Measurements from ENCODE around the gene DBNL. TPM values are rescaled to one million over a fixed set of nuclear protein-coding genes. Genes with fewer than 3 reads are reported as not detected.

DBNL gene
- total RNA-seq, 1 donor from 2014 or later, result 140 TPM

- intact Hi-C loops (cut with micrococcal nuclease), result no loop called here
- no peak overlapping the region for H3K4me3 Mint-ChIP-seq
- no peaks in the 10 kb centered on the region for H3K27me3 Mint-ChIP-seq (ENCODE audit: insufficient read depth)
- H3K36me3 Mint-ChIP-seq (ENCODE audit: low read depth), result peaks cover 2% of the 10 kb centered on the region
- H3K4me1 Mint-ChIP-seq (ENCODE audit: low read depth), result no peaks in the 10 kb centered on the region
- no peak overlapping the region for H3K27ac Mint-ChIP-seq
- DNase-seq (ENCODE audit: low spot score), result no peak
- no peaks in the 10 kb centered on the region for H3K9me3 Mint-ChIP-seq
These were observed 22.8 kb downstream of the DBNL start for GRCh38 chr7:44067064-44067951.

DNA sequence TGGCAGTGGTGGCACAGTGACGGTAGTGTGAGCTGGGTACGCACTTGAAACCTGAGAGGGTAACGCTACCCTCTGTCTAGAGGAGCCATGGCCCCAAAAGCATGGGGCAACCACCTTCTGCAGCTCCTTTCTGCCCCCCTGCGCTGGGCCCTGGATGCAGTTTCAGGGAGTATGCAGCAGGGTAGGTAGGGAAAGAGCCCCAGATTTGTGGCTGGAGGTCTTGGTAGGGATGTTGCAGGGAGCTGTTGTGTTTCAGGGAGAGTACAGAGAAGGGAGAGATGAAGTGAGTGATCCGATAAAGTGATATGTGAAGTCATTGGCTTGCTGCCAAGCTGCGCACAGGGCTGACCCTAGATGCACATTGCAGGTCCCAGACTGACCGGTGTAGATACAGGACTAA is 23.6 kb downstream of the DBNL start:
- Mint-ChIP-seq H3K36me3 (ENCODE audit: low read depth) (peaks cover 3% of the 10 kb centered on the region), H3K9me3 (no peaks in the 10 kb centered on the region), H3K4me1 (ENCODE audit: low read depth) (no peaks in the 10 kb centered on the region), H3K27me3 (ENCODE audit: insufficient read depth) (no peaks in the 10 kb centered on the region), H3K4me3 (no peak overlapping the region), H3K27ac (no peak overlapping the region)
- no peak for DNase-seq (ENCODE audit: low spot score)
- intact Hi-C loops (cut with micrococcal nuclease), result no loop called here

DNA sequence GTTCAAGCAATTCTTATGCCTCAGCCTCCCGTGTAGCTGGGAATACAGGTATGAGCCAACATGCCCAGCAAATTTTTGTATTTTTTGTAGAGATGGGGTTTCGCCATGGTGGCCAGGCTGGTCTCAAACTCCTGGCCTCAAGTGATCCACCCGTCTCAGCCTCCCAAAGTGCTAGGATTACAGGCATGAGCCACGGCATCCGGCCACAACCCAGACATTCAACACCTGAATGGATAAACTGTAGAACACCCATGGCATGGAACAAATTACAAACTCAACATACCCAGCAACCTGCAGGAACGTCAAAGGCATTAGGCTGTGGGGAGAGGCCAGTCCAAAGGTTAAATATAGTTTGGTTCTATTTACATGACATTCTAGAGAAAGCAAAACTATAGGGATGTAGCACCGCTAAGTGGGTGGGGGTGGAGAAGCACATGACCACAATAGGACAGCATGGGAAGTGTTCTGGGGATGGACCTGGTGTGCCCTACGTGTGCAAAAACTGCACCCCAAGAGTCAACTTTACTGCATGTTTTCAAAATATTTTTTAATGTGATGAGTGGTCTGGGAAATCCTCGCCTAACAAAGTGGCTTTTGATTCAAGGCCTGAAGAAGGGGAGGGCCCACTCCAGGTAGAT is 27.3 kb downstream of the DBNL start:
- H3K36me3 Mint-ChIP-seq (ENCODE audit: low read depth), result peaks cover 5% of the 10 kb centered on the region
- no peaks in the 10 kb centered on the region for H3K4me1 Mint-ChIP-seq (ENCODE audit: low read depth)
- intact Hi-C loops (cut with micrococcal nuclease), result loop anchor here (1.0 kb wide), 1 partner anchor 124 kb away; no protein-coding TSS in a partner anchor
- H3K9me3 Mint-ChIP-seq, result no peaks in the 10 kb centered on the region
- no peak overlapping the region for H3K27ac Mint-ChIP-seq
- no peak for DNase-seq (ENCODE audit: low spot score)
- H3K4me3 Mint-ChIP-seq, result no peak overlapping the region
- H3K27me3 Mint-ChIP-seq (ENCODE audit: insufficient read depth), result no peaks in the 10 kb centered on the region

DNA sequence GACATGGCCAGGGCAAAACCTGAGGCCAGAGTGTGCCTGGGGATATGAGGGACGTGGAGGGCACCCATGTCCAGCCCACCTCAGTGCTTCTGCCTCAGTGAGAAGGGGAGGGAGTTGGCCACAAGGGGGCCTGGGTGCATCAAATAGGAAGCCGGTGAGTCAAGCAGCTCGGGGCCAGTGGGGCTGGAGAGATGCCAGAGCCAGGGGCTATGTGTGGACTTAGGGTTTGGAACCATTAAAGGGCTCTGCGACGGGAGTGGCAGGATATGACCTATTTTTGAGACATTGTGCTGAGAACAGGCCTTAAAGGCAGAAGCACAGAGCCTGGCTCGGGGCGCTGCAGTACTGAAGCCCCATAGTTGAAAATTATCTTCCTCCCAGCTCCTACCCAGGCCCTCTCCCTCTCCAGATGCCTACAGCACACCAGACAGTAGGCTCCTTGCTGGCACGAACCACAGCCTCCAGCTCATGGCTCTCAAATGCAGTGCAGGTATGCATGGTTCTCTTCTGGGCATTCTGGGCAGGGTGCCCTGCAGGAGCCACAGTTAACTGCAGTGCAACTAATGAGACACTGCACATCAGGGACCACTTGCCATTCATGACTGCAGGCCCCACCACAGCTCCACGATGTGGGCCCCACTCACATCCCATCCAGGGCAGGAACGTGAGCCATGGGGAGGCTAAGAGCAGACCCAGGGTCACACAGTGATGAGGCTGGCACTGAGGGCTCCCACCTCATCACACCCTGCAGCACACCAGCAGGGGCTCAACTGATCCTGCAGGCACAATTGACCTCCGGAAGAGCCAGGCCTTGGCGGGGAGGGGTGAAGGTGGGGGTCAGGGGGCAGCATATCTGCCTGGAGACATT is 28.1 kb downstream of the DBNL start:
- DNase-seq (ENCODE audit: low spot score), result no peak
- intact Hi-C loops (cut with micrococcal nuclease), result loop anchor here (1.0 kb wide), 1 partner anchor 124 kb away; no protein-coding TSS in a partner anchor
- peaks cover 9% of the 10 kb centered on the region for H3K36me3 Mint-ChIP-seq (ENCODE audit: low read depth)

DNA sequence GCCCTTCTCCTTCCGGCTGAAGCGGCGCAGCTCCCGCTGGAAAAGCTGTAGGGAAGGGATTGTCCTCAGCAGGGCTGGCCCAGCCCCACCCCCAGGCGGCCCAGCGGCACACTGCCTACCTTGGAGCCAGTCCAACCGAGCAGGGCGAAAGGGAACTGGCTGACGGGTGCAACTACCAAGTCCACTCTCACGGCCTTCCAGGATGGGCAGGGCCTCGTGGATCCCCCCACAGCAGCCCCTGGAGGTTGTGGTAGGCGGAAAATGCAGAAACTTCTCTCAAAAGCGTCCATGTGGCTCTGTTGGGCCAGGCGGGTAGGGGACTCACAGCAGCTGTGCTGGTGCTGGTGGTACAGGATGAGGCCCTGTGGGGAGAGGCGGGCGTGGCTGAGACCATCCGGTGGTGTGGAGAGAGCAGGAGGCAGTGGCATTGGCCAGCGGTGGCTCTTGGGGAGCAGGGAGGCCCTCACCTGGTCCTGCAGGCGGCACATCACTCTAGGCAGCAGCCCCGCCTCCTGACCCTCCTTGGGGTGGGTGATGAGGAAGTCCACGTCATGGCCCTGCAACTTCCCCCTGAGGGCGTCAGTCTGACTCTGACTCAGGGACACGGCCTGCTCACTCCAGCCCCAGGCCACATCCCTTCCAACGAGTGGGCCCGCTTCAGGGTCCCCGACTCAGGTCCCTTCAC is 29.3 kb downstream of the DBNL start:
- intact Hi-C loops (cut with micrococcal nuclease), result no loop called here
- no peaks in the 10 kb centered on the region for H3K9me3 Mint-ChIP-seq

More for the DNA sequence above, 28.1 kb downstream of the DBNL start:
- no peaks in the 10 kb centered on the region for H3K27me3 Mint-ChIP-seq (ENCODE audit: insufficient read depth)
- H3K9me3 Mint-ChIP-seq, result no peaks in the 10 kb centered on the region
- H3K4me1 Mint-ChIP-seq (ENCODE audit: low read depth), result peaks cover 3% of the 10 kb centered on the region
- H3K4me3 Mint-ChIP-seq, result no peak overlapping the region
- no peak overlapping the region for H3K27ac Mint-ChIP-seq

GRCh38 chr7:44074349-44074695 is 29.8 kb downstream of the DBNL start:
- DNase-seq (ENCODE audit: low spot score), result no peak
- H3K27ac Mint-ChIP-seq, result no peak overlapping the region
- intact Hi-C loops (cut with micrococcal nuclease), result no loop called here
- H3K4me3 Mint-ChIP-seq, result no peak overlapping the region
- no peaks in the 10 kb centered on the region for H3K27me3 Mint-ChIP-seq (ENCODE audit: insufficient read depth)
- peaks cover 8% of the 10 kb centered on the region for H3K4me1 Mint-ChIP-seq (ENCODE audit: low read depth)
- no peaks in the 10 kb centered on the region for H3K9me3 Mint-ChIP-seq
- peaks cover 22% of the 10 kb centered on the region for H3K36me3 Mint-ChIP-seq (ENCODE audit: low read depth)

More for the DNA sequence above, 29.3 kb downstream of the DBNL start:
- no peak for DNase-seq (ENCODE audit: low spot score)
- H3K4me1 Mint-ChIP-seq (ENCODE audit: low read depth), result peaks cover 8% of the 10 kb centered on the region
- H3K27me3 Mint-ChIP-seq (ENCODE audit: insufficient read depth), result no peaks in the 10 kb centered on the region
- peak overlapping the region; percentile 12 for H3K27ac Mint-ChIP-seq
- H3K4me3 Mint-ChIP-seq, result no peak overlapping the region
- peaks cover 18% of the 10 kb centered on the region for H3K36me3 Mint-ChIP-seq (ENCODE audit: low read depth)

DNA sequence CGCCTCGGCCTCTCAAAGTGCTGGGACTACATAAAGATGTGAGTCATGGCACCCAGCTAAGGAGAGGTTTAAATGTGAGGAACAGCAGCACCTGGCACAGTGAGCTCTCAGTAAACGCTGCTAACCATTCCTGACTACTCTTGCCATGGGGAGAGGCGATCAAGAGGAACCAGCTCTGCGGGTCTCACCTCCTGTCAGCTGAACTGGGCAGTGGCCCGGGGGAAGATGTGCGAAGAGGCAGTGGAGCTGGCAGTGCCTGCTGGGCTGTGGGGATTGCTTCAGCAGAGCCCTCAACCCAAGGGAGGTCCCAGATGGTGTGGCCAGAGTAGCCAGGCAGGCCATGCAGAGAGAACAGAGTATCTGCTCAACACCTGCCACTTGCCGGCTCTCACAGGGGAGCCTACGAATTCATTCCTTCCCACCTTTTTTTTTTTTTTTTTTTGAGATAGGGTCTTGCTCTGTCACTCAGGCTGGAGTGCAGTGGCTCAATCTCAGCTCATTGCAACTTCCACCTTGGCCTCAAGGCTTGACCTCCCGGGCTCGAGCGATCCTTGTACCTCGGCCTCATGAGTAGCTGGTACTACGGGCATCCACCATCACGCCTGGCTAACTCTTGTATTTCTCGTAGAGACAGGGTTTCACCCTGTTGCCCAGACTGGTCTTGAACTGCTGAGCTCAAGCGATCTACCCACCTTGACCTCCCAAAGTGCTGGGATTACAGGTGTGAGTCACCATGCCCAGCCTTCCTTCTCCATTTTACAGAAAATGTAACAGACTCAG is 31.0 kb downstream of the DBNL start:
- DNase-seq (ENCODE audit: low spot score), result no peak
- H3K9me3 Mint-ChIP-seq, result no peaks in the 10 kb centered on the region
- H3K4me1 Mint-ChIP-seq (ENCODE audit: low read depth), result peaks cover 8% of the 10 kb centered on the region
- peaks cover 22% of the 10 kb centered on the region for H3K36me3 Mint-ChIP-seq (ENCODE audit: low read depth)
- intact Hi-C loops (cut with micrococcal nuclease), result no loop called here
- H3K4me3 Mint-ChIP-seq, result no peak overlapping the region
- H3K27me3 Mint-ChIP-seq (ENCODE audit: insufficient read depth), result no peaks in the 10 kb centered on the region
- peak overlapping the region; percentile 23 for H3K27ac Mint-ChIP-seq

GRCh38 chr7:44076101-44076895 is 31.8 kb downstream of the DBNL start:
- Mint-ChIP-seq H3K27me3 (ENCODE audit: insufficient read depth) (no peaks in the 10 kb centered on the region), H3K27ac (no peak overlapping the region), H3K36me3 (ENCODE audit: low read depth) (peaks cover 26% of the 10 kb centered on the region), H3K4me1 (ENCODE audit: low read depth) (peaks cover 15% of the 10 kb centered on the region), H3K9me3 (no peaks in the 10 kb centered on the region), H3K4me3 (no peak overlapping the region)
- intact Hi-C loops (cut with micrococcal nuclease), result no loop called here
- DNase-seq (ENCODE audit: low spot score), result no peak

GRCh38 chr7:44077061-44077460 is 32.6 kb downstream of the DBNL start:
- Mint-ChIP-seq H3K4me3 (no peak overlapping the region), H3K27me3 (ENCODE audit: insufficient read depth) (no peaks in the 10 kb centered on the region), H3K27ac (no peak overlapping the region), H3K9me3 (no peaks in the 10 kb centered on the region), H3K4me1 (ENCODE audit: low read depth) (peaks cover 19% of the 10 kb centered on the region), H3K36me3 (ENCODE audit: low read depth) (peaks cover 29% of the 10 kb centered on the region)
- intact Hi-C loops (cut with micrococcal nuclease), result no loop called here
- no peak for DNase-seq (ENCODE audit: low spot score)

GRCh38 chr7:44077681-44078091 is 33.2 kb downstream of the DBNL start:
- Mint-ChIP-seq H3K4me1 (ENCODE audit: low read depth) (peaks cover 19% of the 10 kb centered on the region), H3K36me3 (ENCODE audit: low read depth) (peaks cover 28% of the 10 kb centered on the region), H3K27ac (peak overlapping the region; percentile 9), H3K27me3 (ENCODE audit: insufficient read depth) (no peaks in the 10 kb centered on the region), H3K9me3 (no peaks in the 10 kb centered on the region), H3K4me3 (no peak overlapping the region)
- intact Hi-C loops (cut with micrococcal nuclease), result no loop called here
- DNase-seq (ENCODE audit: low spot score), result no peak

DNA sequence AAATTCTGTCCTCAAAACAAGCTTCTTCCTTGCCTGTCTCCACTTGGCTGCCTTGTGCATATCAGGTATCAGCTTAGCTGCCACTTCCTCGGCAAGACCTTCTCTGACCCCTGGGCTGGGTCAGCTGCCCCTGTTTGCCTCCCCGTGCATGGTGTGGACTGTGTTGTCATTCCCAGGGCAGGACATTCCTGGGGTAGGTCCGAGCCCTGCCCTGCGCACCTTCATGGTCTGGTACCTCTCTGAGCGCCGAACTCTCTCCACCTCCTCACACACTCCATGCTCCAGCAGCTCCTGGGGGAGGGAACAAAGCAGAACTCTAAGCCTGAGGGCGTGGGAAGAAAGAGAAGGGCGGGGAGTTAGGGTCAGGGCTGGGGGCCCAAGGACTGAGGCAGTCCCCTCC is 34.0 kb downstream of the DBNL start:
- peak overlapping the region; percentile 1 for H3K27ac Mint-ChIP-seq
- H3K4me1 Mint-ChIP-seq (ENCODE audit: low read depth), result peaks cover 27% of the 10 kb centered on the region
- intact Hi-C loops (cut with micrococcal nuclease), result no loop called here
- DNase-seq (ENCODE audit: low spot score), result no peak
- H3K4me3 Mint-ChIP-seq, result no peak overlapping the region
- peaks cover 26% of the 10 kb centered on the region for H3K36me3 Mint-ChIP-seq (ENCODE audit: low read depth)
- H3K27me3 Mint-ChIP-seq (ENCODE audit: insufficient read depth), result no peaks in the 10 kb centered on the region
- no peaks in the 10 kb centered on the region for H3K9me3 Mint-ChIP-seq
